K562 (cell line): ENCODE data around the gene KIF3A.

ENCODE experiments used
- BHLHE40 ChIP-seq: IDR thresholded peaks from 2 replicates; pipeline ENCODE4 v1.6.1; 2011; ENCODE audit warnings: low read length, improper control_type of control experiment
- EP300 ChIP-seq: IDR thresholded peaks from 2 replicates; pipeline ENCODE4 v1.6.1; 2012; ENCODE audit warnings: low read length, improper control_type of control experiment
- HDAC1 ChIP-seq, 2 experiments: fragments of 450-650 bp; IDR thresholded peaks; 2 replicates each; pipeline ENCODE4 v1.6.1; 2016 to 2017; ENCODE audit warnings: inconsistent platforms in 1 of 2, mild to moderate bottlenecking in 1 of 2, moderate library complexity in 1 of 2
- PCBP2 ChIP-seq: fragments of 200-400 bp; formaldehyde crosslinking; IDR thresholded peaks from 2 replicates; pipeline ENCODE4 v1.6.1; 2018; ENCODE audit warnings: low read length, low read depth, mild to moderate bottlenecking, moderate library complexity; ENCODE audit not compliant: poor library complexity, severe bottlenecking
- RFX1 ChIP-seq: fragments of 450-650 bp; IDR thresholded peaks from 2 replicates; pipeline ENCODE4 v1.6.1; 2016; ENCODE audit warnings: mild to moderate bottlenecking, moderate library complexity
- RFX5 ChIP-seq: IDR thresholded peaks from 2 replicates; pipeline ENCODE4 v1.6.1; 2011; ENCODE audit warnings: low read depth, mild to moderate bottlenecking, improper control_type of control experiment, low read length
- RNF2 ChIP-seq: sonication (generic); IDR thresholded peaks from 2 replicates; pipeline ENCODE4 v1.6.1; 2016
- TARDBP ChIP-seq: fragments of 450-650 bp; IDR thresholded peaks from 2 replicates; pipeline ENCODE4 v1.6.1; 2016
- ZFP36 ChIP-seq: fragments of 150-350 bp; IDR thresholded peaks from 2 replicates; pipeline ENCODE4 v1.6.1; 2018; ENCODE audit warnings: low read length, low read depth; ENCODE audit not compliant: partially characterized antibody
- ZNF134 ChIP-seq: fragments of 250-450 bp; sonication (Bioruptor Pico); conservative IDR thresholded peaks from 2 replicates; pipeline ENCODE4 v1.4.0; 2020
- TF ChIP-seq, protein P1 (sequence below): fragments of 450-650 bp; formaldehyde crosslinking; IDR thresholded peaks from 2 replicates; pipeline ENCODE4 v1.4.0; 2020; ENCODE audit warnings: mild to moderate bottlenecking, moderate library complexity
- TF ChIP-seq, protein P2 (sequence below), 3 experiments: IDR thresholded peaks in 2 of 3; conservative IDR thresholded peaks in 1 of 3; 2 replicates each; pipeline ENCODE4 v1.5.1; 2011 to 2012; ENCODE audit warnings: low read length in 3 of 3, mild to moderate bottlenecking in 3 of 3, control low read depth in 2 of 3, improper control_type of control experiment in 1 of 3, inconsistent platforms in 1 of 3, low read depth in 1 of 3, mixed read lengths in 1 of 3, moderate library complexity in 1 of 3; ENCODE audit not compliant: insufficient read depth in 2 of 3
- TF ChIP-seq, protein P3 (sequence below): sonication (generic); formaldehyde crosslinking; IDR thresholded peaks from 2 replicates; pipeline ENCODE4 v1.8.0; 2023; ENCODE audit warnings: mild to moderate bottlenecking, missing genetic modification reagents
- TF ChIP-seq, protein P4 (sequence below): fragments of 200-400 bp; formaldehyde crosslinking; IDR thresholded peaks from 2 replicates; pipeline ENCODE4 v1.6.1; 2017; ENCODE audit warnings: mild to moderate bottlenecking, low read depth, low read length, moderate library complexity

DNA sequence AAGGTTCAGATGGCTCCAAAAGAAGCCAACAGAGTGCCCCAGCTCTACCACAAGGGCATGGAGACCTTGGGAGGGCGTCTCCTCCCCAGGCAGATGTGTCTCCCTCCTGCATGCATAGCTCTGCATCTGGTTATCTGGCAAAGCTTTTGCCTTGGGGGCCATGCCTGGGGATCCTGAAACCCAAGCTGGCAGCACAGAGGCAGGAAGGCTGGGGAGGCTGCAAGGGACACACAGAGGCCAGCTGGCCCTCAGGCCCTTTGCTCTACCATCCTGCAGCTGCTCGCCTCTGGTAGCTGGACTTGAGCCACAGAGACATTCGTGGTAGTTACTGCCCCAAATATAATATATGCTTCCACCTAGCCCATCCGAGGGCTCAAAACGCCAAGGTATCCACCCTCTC is 35.8 kb upstream of the KIF3A start:
- TF ChIP-seq TARDBP: no peak
- no peak for TF ChIP-seq EP300
- no peak for TF ChIP-seq RFX1
- TF ChIP-seq RNF2: no peak
- TF ChIP-seq, protein P1, sequence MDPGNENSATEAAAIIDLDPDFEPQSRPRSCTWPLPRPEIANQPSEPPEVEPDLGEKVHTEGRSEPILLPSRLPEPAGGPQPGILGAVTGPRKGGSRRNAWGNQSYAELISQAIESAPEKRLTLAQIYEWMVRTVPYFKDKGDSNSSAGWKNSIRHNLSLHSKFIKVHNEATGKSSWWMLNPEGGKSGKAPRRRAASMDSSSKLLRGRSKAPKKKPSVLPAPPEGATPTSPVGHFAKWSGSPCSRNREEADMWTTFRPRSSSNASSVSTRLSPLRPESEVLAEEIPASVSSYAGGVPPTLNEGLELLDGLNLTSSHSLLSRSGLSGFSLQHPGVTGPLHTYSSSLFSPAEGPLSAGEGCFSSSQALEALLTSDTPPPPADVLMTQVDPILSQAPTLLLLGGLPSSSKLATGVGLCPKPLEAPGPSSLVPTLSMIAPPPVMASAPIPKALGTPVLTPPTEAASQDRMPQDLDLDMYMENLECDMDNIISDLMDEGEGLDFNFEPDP (CRISPR knock-in tag): no peak
- no peak for TF ChIP-seq PCBP2
- TF ChIP-seq BHLHE40: no peak
- TF ChIP-seq HDAC1 (IDR thresholded peaks at IDR 0.05): no peak
- no peak for TF ChIP-seq ZNF134 (CRISPR knock-in tag)
- no peak for TF ChIP-seq RFX5
- TF ChIP-seq, protein P2, sequence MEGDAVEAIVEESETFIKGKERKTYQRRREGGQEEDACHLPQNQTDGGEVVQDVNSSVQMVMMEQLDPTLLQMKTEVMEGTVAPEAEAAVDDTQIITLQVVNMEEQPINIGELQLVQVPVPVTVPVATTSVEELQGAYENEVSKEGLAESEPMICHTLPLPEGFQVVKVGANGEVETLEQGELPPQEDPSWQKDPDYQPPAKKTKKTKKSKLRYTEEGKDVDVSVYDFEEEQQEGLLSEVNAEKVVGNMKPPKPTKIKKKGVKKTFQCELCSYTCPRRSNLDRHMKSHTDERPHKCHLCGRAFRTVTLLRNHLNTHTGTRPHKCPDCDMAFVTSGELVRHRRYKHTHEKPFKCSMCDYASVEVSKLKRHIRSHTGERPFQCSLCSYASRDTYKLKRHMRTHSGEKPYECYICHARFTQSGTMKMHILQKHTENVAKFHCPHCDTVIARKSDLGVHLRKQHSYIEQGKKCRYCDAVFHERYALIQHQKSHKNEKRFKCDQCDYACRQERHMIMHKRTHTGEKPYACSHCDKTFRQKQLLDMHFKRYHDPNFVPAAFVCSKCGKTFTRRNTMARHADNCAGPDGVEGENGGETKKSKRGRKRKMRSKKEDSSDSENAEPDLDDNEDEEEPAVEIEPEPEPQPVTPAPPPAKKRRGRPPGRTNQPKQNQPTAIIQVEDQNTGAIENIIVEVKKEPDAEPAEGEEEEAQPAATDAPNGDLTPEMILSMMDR (IDR thresholded peaks at IDR 0.05 in 2 of 3, conservative IDR thresholded peaks at IDR 0.05 in 1 of 3; ENCODE audit: insufficient read depth in 2 of 3, low read depth in 1 of 3, low read length in 3 of 3): no peak
- TF ChIP-seq, protein P3, sequence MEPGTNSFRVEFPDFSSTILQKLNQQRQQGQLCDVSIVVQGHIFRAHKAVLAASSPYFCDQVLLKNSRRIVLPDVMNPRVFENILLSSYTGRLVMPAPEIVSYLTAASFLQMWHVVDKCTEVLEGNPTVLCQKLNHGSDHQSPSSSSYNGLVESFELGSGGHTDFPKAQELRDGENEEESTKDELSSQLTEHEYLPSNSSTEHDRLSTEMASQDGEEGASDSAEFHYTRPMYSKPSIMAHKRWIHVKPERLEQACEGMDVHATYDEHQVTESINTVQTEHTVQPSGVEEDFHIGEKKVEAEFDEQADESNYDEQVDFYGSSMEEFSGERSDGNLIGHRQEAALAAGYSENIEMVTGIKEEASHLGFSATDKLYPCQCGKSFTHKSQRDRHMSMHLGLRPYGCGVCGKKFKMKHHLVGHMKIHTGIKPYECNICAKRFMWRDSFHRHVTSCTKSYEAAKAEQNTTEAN (CRISPR knock-in tag): no peak
- TF ChIP-seq ZFP36: no peak
- TF ChIP-seq, protein P4, sequence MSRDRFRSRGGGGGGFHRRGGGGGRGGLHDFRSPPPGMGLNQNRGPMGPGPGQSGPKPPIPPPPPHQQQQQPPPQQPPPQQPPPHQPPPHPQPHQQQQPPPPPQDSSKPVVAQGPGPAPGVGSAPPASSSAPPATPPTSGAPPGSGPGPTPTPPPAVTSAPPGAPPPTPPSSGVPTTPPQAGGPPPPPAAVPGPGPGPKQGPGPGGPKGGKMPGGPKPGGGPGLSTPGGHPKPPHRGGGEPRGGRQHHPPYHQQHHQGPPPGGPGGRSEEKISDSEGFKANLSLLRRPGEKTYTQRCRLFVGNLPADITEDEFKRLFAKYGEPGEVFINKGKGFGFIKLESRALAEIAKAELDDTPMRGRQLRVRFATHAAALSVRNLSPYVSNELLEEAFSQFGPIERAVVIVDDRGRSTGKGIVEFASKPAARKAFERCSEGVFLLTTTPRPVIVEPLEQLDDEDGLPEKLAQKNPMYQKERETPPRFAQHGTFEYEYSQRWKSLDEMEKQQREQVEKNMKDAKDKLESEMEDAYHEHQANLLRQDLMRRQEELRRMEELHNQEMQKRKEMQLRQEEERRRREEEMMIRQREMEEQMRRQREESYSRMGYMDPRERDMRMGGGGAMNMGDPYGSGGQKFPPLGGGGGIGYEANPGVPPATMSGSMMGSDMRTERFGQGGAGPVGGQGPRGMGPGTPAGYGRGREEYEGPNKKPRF: no peak
